GM21526 (cell line): ENCODE results near the gene LIME1.

Experiments
- ATAC-seq: cut with Tn5 transposase; IDR thresholded peaks from one replicate; pipeline ENCODE4 v1.9.1; 2021; ENCODE audit warnings: moderate library complexity; ENCODE audit not compliant: unreplicated experiment, low FRiP score

LIME1 gene

GRCh38 chr20:63696628-63697356, 39.7 kb upstream of the LIME1 start, which contains the start of gene TNFRSF6B:
TNFRSF6B (plus strand) TSS chr20:63696652; CDS start chr20:63696768, 116 bp downstream.
- no peak for ATAC-seq

GRCh38 chr20:63697357-63697867, 39.1 kb upstream of the LIME1 start:
- ATAC-seq = no peak

DNA sequence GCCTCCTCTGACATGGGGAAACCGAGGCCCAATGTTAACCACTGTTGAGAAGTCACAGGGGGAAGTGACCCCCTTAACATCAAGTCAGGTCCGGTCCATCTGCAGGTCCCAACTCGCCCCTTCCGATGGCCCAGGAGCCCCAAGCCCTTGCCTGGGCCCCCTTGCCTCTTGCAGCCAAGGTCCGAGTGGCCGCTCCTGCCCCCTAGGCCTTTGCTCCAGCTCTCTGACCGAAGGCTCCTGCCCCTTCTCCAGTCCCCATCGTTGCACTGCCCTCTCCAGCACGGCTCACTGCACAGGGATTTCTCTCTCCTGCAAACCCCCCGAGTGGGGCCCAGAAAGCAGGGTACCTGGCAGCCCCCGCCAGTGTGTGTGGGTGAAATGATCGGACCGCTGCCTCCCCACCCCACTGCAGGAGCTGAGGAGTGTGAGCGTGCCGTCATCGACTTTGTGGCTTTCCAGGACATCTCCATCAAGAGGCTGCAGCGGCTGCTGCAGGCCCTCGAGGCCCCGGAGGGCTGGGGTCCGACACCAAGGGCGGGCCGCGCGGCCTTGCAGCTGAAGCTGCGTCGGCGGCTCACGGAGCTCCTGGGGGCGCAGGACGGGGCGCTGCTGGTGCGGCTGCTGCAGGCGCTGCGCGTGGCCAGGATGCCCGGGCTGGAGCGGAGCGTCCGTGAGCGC, 38.5 kb upstream of the LIME1 start:
- no peak for ATAC-seq

- no peak for ATAC-seq
Observed at GRCh38 chr20:63698739-63699465, 37.6 kb upstream of the LIME1 start.

GRCh38 chr20:63699466-63700198, 36.8 kb upstream of the LIME1 start:
- no peak for ATAC-seq

GRCh38 chr20:63700199-63701050, 36.0 kb upstream of the LIME1 start:
- no peak for ATAC-seq

DNA sequence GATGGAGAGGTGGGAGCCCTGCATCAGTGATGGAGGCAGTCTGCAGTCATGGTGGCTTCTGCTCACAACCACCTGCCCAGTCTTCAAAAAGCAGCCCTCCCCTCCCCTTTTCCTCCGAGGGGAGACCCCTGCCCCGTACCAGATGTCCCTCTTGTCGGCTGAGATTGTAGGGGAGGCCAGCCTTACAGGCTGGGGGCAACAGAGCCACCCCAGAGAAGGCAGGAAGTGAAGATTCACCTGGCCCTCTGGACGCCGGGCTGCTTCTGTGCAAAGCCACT, 35.5 kb upstream of the LIME1 start:
- ATAC-seq = no peak

GRCh38 chr20:63701329-63702035, 35.0 kb upstream of the LIME1 start:
- ATAC-seq = no peak

- no peak for ATAC-seq
Observed at GRCh38 chr20:63702036-63702665, 34.3 kb upstream of the LIME1 start.

DNA sequence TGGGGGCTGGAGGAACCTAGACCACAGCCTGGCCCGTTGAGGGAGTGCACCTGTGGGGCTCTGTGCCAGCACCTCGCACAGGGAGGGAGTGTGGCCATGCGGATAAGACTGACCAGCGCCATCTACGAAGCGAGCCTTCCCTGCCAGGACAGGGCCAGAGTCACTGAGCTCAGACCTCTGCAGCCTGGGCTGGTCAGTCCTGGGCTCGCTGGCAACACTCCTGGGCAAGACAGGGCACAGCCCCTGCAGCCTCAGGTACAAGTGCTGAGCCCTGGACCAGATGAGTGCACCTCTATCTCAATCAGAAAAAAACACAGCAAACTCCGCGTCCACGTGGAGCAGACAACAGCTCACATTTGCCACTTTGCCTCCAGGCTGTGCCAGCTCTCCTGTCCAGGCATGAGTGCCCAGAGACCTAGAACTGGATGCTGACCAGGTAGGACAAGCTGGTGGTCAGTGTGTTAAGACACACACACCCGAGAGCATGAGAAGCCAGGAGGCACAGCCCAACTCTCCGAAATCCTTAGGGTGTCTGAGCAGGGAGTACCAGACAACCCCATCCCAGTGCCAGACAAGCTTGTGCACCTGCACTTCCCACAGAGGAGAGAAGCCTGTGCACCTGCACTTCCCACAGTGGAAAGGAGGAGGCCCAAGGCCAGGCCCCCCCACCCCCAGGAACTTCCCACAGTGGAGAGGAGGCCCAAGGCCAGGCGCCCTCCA, 33.6 kb upstream of the LIME1 start:
- no peak for ATAC-seq

DNA sequence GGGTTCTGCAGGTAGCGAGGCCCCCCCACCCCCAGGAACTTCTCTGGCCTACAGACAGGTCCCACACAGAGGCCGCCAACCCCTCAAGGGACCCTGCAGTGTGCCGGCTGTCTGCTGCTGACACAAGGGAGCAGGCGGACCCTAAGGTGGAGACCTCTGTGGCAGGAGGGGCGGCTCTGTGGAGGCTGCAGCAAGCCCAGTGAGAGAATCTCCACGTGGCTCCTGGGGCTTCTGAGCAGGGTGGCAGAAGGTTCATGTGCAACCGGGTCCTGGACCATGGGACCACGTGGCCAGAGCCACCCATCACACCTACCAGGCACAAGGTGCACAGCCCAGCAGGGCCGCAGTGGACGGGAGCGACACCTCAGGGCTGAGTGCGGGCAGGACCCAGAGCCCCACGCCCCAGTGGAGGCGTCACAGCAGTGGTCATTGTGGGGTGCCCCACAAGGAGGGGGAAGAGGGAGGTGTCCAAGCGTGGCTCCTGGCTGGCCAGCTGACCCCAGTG, 32.9 kb upstream of the LIME1 start:
- no peak for ATAC-seq

DNA sequence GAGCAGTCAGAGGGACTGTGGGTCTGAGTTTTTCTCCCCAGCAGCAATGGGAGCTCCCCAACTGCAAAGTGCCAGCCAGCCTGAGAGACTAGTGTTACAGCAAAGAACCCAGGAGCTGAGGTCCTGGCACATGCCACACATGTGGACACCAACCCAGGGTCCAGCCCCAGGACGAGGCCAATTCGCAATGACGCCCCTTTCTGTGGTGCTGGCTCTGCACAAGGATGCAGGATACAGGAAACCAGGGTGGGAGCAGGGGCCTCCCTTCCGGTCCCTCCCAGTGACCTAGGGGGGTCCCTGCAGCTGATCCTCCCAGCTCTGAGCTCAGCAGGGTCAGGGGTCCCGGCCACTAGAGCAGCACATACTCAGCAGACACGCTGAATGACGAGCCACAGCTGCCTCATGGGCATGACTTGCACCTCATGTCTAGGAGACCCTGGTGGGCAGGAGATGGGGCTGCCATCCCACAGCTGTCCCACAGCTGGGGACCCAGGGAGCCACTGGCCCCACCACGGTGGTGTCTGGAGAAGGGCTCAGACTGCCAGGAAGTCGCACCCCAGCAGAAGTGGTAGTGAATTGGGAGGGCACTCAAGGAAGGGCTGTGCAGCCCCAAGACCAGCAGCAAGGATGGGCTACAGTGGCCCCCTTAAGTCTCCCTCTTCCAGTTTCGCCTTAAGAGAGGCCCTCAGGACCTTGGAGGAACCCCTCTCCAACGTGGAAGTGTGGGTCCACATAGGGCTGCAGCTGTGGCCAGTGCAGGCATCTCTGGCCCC, 32.3 kb upstream of the LIME1 start:
- no peak for ATAC-seq

DNA sequence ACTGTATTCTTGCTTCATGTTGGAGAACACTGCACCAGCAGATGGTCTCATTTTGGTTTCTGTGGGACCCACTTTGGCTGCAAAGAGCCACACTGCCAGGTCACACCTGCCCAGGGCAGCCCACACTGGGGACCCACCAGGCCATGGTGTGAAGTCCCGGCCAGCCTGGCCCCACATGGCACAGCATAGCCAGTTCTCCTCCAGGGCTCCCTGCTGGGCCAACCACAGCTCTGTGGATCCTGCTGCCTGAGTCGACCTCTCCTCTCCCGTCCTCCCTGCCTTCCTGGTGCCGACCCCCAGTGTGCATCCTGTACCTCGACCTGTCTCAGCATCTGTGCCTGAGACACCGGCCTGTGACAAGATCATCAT, 31.7 kb upstream of the LIME1 start:
- ATAC-seq = no peak

DNA sequence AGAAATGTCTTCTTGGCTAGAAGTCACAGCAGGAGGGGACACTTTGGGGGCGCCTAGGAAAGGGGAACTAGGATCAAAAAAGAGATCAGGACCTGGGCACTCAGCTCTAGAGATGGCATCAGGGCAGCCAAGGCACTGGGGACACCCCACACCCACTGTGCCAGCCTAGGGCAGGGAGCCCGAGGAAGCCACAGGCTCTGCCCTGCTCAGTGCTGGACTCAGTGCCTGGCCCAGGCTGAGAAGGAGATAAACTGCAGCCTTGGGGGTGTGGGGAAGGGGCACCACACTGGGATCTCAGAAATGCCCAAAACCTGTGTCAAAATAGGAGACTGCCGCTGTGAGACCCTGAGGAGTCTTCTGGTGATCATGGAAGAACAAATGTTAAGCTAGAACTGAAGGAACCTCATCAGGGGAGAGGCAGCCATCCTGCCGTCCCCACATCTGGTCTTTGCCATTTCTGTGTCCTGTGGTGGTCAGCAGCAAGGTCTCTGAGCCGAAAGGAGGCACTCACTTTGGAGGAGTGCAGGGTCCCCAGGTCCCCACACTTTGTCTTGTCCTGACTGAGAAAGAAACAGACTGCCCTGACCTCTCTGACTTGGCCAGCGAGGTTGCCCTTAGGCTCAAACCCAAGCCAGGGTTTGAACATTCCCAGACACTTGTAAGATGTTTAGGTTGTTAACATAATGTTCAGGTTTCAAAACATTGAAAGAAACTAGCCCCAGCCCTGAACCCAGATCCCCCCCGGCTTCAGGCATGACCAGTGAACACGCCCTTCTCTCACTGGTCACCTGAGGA, 31.0 kb upstream of the LIME1 start:
- ATAC-seq = no peak

DNA sequence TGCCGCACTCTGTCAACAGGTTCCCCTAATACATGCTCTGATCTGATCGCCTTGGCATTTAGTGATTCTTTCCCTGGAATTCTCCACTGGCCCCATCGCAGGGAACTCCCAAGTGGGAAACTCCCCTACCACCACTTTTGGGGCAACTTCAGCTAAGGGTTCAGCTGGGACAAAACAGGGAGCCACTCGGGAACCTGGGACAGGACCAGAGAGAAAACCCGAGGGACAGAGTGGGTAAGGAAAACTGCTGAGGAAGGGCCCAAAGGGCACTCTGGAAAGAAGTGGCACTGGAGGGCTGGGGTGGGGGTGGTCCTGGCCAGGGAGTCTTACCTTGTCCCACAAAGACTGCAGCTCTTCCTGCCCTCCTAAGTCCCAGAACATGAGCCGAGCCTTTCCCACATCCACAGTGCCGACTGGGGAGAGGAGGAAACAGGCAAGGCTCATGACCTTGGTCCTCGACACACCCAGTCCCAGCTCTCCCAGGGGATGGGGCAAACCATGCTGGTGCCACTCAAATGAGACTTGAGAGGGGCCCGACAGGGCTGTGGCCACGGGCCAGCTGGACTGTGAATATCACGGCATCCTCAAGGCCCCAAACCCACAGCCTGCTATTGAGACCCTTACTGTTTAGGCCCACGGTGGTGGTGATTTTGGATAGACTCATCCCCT, 30.3 kb upstream of the LIME1 start:
- no peak for ATAC-seq
